DOHH2 (cell line): ENCODE results near the gene KCNQ1OT1.

Source experiments
- CTCF ChIP-seq: fragments of 200-600 bp; sonication (generic); IDR thresholded peaks from one replicate; pipeline ENCODE4 v1.5.1; 2014; ENCODE audit warnings: antibody characterized with exemption, mild to moderate bottlenecking, low read depth, low read length; ENCODE audit not compliant: poor library complexity, severe bottlenecking
- EZH2phosphoT487 ChIP-seq: fragments of 200-600 bp; sonication (generic); IDR thresholded peaks from 2 replicates; pipeline ENCODE4 v1.6.1; 2017; ENCODE audit warnings: borderline replicate concordance, mild to moderate bottlenecking, antibody characterized with exemption, low read length, moderate library complexity, mixed read lengths

DNA sequence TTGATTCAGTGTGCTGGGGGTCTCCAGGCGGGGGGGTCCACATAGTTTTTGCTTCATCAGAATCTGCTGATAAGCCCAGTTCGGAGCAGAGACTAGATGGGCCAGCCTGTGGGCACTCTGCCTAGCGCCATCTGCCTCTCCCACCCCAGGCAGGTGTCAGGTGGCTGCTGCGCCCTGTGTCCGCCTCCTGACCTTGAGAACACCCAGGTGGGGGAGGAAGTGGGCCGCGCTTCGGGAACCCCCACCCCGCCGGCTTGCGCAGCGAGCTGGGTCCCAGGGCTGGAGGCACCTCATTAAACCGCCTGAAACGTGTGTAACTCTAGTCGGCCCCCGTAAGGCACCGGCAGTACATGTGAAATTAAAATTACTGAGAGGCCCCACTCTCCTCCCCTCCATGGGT lies 141.4 kb downstream of the KCNQ1OT1 start:
- TF ChIP-seq CTCF (no peak), EZH2phosphoT487 (no peak)
